ENCODE results near the gene SLC25A13. TPM values are rescaled to one million over a fixed set of nuclear protein-coding genes. Genes with fewer than 3 reads are reported as not detected.
A peak's percentile ranks its signal among the peaks of the same experiment; 100 is the strongest.

SLC25A13 gene
- polyA plus RNA-seq, 1 of the 3 experiments (the other 2 are of a cell fraction), result 16.0 TPM

DNA sequence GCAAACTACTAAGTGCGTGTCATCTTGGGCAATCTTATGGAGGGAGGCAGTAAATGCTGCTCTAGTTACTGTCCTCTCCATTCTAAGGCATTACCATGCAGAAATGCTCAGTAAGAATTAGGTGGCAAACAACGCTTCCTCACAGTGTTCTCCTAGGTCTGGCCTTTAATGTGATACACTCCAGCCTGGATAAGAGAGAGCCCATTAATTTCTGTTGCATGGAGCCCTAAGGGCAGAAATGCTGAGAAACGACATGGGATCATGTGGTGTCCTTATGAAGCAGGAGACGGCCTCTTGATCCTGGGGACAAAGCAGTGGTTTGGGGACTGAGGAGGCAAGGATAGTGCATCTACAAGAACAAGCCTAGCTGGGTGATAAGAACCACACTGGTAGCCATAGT, 44.0 kb downstream of the SLC25A13 start:
- Histone ChIP-seq H2AFZ (ENCODE audit: low read depth) (no peak overlapping the region), H3K27ac (ENCODE audit: low read depth in 2 of 2, low read length in 1 of 2) (peak overlapping the region in 1 of 2 experiments; percentile 41; a peak in 1 of 4 replicates), H3K9ac (no peak overlapping the region), H3F3A (replicated peaks; ENCODE audit: insufficient read depth) (no peaks in the 10 kb centered on the region), H3K36me3 (replicated peaks in 1 of 2; ENCODE audit: control insufficient read depth in 1 of 2, insufficient read depth in 2 of 2, low read length in 1 of 2) (peaks cover 8 to 16% of the 10 kb centered on the region in 2 experiments), H3K79me2 (ENCODE audit: insufficient read depth) (peaks cover 5% of the 10 kb centered on the region), H4K20me1 (ENCODE audit: insufficient read depth) (0 out of 2 replicates have a peak, but pooled peaks cover 3% of the 10 kb centered on the region), H3K27me3 (ENCODE audit: insufficient read depth) (no peaks in the 10 kb centered on the region), H3K4me2 (no peak overlapping the region), H3K4me1 (ENCODE audit: control insufficient read depth in 1 of 2, insufficient read depth in 2 of 2, low read depth in 1 of 2, low read length in 1 of 2) (peaks cover 0 to 9% of the 10 kb centered on the region in 2 experiments; a peak in 2 of 4 replicates), H3K9me3 (no peaks in the 10 kb centered on the region), H3K4me3 (ENCODE audit: low read depth in 2 of 2, low read length in 1 of 2) (no peak overlapping the region), H3K9me2 (no peaks in the 10 kb centered on the region)
- WGBS (ENCODE audit: low lambda C conversion rate), result 83% methylated on average over 4 of the region's 4 CpGs
- ChIA-PET CTCF (no interaction called here), POLR2A (no interaction called here)
- DNase-seq, result peak; percentile 36
- TF ChIP-seq SMC3 (IDR thresholded peaks at IDR 0.05; ENCODE audit: low read depth, low read length), result no peak
- TF ChIP-seq NRF1 (IDR thresholded peaks at IDR 0.05; ENCODE audit: low read depth, low read length), result no peak
- TF ChIP-seq FOXM1 (IDR thresholded peaks at IDR 0.05; ENCODE audit: low read depth), result no peak
- TF ChIP-seq, protein P1, sequence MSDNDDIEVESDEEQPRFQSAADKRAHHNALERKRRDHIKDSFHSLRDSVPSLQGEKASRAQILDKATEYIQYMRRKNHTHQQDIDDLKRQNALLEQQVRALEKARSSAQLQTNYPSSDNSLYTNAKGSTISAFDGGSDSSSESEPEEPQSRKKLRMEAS (IDR thresholded peaks at IDR 0.05; ENCODE audit: low read depth), result no peak
- no peak for TF ChIP-seq TEAD4 (IDR thresholded peaks at IDR 0.05; ENCODE audit: borderline replicate concordance, insufficient read depth)
- TF ChIP-seq CTCF (IDR thresholded peaks at IDR 0.05), result no peak
- TF ChIP-seq GATA2 (CRISPR knock-in tag; IDR thresholded peaks at IDR 0.05), result no peak

DNA sequence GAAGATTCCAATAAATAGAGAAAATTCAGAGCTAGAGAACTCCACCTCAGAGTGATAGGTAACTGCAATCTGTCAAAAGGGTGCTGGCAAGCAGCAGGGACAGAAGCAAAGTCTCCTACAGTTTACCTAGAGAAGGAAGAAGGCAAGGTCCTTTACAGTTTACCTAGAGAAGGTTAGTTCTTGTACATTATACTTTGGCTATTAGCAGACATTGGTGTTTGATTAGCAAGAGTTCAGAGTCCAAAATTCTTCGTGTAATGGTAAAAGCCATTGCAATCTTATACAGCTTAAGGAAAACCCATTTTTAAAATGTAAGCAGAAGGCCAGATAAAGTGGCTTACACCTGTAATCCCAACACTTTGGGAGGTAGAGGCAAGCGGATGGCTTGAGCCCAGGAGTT, 45.9 kb downstream of the SLC25A13 start:
- Histone ChIP-seq H3K9me3 (no peaks in the 10 kb centered on the region), H3K27me3 (ENCODE audit: insufficient read depth) (no peaks in the 10 kb centered on the region), H3K4me3 (ENCODE audit: low read depth in 2 of 2, low read length in 1 of 2) (no peak overlapping the region), H3K4me2 (no peak overlapping the region), H3F3A (replicated peaks; ENCODE audit: insufficient read depth) (no peaks in the 10 kb centered on the region), H3K9me2 (no peaks in the 10 kb centered on the region), H3K27ac (ENCODE audit: low read depth in 2 of 2, low read length in 1 of 2) (no peak overlapping the region), H3K36me3 (replicated peaks in 1 of 2; ENCODE audit: control insufficient read depth in 1 of 2, insufficient read depth in 2 of 2, low read length in 1 of 2) (peaks cover 8 to 16% of the 10 kb centered on the region in 2 experiments), H3K79me2 (ENCODE audit: insufficient read depth) (peaks cover 4% of the 10 kb centered on the region), H3K9ac (no peak overlapping the region), H3K4me1 (ENCODE audit: control insufficient read depth in 1 of 2, insufficient read depth in 2 of 2, low read depth in 1 of 2, low read length in 1 of 2) (peaks cover 0 to 9% of the 10 kb centered on the region in 2 experiments; a peak in 2 of 4 replicates), H4K20me1 (ENCODE audit: insufficient read depth) (no peaks in the 10 kb centered on the region), H2AFZ (ENCODE audit: low read depth) (no peak overlapping the region)
- TF ChIP-seq EP300 (IDR thresholded peaks at IDR 0.05; ENCODE audit: borderline replicate concordance in 1 of 2, low read depth in 1 of 2, low read length in 1 of 2) (no peak), JUND (IDR thresholded peaks at IDR 0.05) (no peak), NRF1 (IDR thresholded peaks at IDR 0.05; ENCODE audit: low read depth, low read length) (no peak), USF1 (IDR thresholded peaks at IDR 0.05; ENCODE audit: borderline replicate concordance, low read depth) (no peak), POLR2AphosphoS5 (IDR thresholded peaks at IDR 0.05; ENCODE audit: low read depth, low read length) (no peak)
- ChIA-PET CTCF (no interaction called here), POLR2A (no interaction called here)
- WGBS (ENCODE audit: low lambda C conversion rate), result 93% methylated on average over 2 of the region's 2 CpGs
- DNase-seq, result no peak
